HS-5 (cell line): ENCODE measurements around the gene COLGALT1.
"Not testable (repeated sequence)": the region's sequence is repeated elsewhere in the genome, so short reads cannot be mapped to it uniquely, and the experiment has no call there.

ENCODE experiments used
- DNase-seq: peaks from one replicate; pipeline ENCODE4 v3.0.0-alpha.2; 2012; ENCODE audit warnings: low read depth

The COLGALT1 gene

GRCh38 chr19:17555480-17555928 lies at the start of gene COLGALT1:
TSS of gene COLGALT1 (plus strand) at chr19:17555649. CDS start at chr19:17555714, 65 bp downstream.
- DNase-seq, result peak; percentile 82

DNA sequence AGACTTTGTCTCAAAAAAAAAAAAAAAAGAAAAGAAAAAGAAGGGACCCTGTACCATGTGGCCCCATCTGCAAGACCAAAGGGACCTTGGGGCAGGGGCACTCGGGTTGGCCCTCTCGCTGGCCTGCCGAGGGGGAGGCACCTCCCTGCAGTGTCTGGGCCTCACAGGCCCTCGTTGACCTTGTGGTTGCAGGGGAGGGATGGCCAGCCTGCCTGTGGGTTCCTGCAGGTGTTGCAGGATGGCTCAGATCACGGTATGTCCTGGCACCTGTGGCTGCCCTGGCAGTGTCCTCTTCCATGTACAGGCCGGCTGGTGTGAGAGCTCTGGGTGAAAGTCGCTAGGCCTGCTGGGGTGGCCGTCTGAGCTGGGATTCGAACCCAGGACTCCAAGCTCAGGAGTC lies 48.7 kb upstream of the COLGALT1 start:
- DNase-seq, result no peak

DNA sequence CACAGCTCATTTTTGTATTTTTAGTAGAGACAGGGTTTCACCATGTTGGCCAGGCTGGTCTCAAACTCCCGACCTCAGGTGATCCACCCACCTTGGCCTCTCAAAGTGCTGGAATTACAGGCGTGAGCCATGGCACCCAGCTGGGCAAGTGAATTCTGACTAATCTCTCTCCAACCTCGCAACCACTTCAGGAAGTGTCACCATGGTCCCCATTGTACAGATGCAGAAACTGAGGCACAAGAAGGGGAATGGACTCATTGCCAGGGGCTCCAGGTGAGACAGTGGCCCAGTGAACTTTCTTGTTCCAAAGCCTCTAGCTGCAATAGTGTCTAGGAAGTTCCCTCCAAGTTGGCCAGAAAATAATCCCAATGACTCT lies 46.9 kb upstream of the COLGALT1 start:
- DNase-seq, result not testable (repeated sequence)

DNA sequence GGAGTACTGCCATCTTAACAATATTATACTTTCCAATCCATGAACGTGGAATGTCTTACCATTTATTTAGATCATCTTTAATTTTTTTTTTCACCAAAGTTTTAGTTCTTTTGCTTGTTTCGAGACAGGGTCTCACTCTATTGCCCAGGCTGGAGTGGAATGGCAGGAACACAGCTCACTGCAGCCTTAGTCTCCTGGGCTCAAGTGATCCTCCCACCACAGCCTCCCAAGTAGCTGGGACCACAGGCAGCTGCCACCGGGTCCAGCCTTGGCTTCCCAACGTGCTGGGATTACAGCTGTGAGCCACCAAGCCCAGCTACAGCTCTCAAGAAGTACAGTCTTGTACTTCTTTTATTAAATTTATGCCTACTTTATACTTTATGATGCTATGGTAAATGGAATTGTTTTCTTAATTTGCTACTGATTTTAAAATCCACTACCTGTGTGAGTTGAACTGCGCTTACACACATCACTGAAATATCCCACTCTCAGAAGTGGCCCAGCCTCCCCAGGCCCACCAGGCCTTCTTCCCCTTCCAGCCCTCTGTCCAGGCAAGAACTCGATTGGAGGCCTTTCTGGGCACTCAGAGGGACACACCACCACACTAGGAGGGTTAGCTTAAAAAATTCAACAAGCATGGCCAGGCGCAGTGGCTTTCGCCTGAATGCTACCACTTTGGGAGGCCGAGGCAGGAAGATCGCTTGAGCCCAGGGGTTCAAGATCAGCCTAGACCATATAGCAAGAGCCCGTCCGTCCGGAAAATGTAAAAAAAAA lies 45.0 kb upstream of the COLGALT1 start:
- no peak for DNase-seq

GRCh38 chr19:17511724-17512573 lies 43.5 kb upstream of the COLGALT1 start:
- DNase-seq, result peak; percentile 23

- DNase-seq, result no peak
Observed at GRCh38 chr19:17512574-17512939, 42.9 kb upstream of the COLGALT1 start.

GRCh38 chr19:17515408-17516149 lies 39.9 kb upstream of the COLGALT1 start:
- no peak for DNase-seq

DNA sequence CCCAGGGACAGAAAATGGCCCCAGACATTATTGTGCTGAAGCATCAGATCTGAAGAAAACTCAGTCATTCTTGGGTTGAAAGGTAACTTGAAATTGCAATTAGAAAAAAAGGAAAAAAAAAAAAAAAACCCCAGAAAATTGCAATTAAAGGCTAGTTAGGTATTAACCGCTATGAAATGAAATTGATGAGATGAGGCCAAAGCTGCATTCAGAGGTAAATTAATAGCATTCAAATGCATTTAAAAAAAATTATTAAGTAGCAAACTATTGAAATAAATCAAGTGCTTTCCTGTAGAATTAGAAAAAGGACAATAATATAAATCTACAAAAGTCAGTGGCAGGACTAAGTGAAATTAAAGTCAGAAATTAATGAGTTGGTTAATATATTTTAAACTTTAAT lies 37.6 kb upstream of the COLGALT1 start:
- no peak for DNase-seq

- not testable (repeated sequence) for DNase-seq
Observed at GRCh38 chr19:17518654-17519053, 36.8 kb upstream of the COLGALT1 start.

GRCh38 chr19:17519967-17520366 lies 35.5 kb upstream of the COLGALT1 start:
- DNase-seq, result no peak

- DNase-seq, result no peak
Observed at GRCh38 chr19:17520865-17521264, 34.6 kb upstream of the COLGALT1 start.

- DNase-seq, result no peak
Observed at GRCh38 chr19:17522988-17523872, 32.2 kb upstream of the COLGALT1 start.

DNA sequence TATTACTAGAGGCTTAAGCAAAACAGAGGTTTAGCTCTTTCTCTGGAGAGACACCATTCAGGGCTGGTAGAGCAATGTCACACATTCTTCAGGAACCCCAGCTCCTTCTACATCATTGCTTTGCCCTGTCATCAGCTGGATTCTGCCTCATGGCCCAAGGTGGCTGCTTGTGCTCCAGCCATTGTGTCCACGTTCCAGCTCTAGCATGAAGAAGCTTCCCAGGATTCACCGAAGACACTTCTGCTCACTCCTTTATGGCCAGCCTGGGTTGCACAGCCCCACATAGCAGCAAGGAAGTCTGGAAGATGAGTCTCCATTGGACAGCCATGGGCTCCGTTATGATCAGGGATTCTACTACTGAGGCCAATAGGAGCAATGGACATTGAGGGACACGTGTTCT lies 30.8 kb upstream of the COLGALT1 start:
- DNase-seq, result no peak

DNA sequence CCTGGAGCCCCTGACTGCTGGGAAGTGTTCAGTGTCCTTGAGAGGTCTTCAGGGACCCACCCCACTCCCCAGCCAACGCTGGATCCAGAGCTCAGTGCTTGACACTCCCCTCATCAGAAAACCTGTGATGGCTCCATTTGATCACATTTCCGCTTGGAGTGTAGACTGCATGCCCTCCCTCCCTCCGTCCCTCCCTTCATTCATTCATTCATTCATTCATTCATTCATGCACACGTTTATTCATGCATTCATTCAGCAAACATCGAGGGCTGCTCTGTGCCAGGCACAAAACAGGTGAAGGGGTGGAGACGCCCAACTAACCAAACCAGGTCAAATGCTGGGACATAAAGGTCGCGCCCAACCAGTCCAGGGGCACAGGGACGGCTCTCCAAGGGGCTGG lies 30.3 kb upstream of the COLGALT1 start:
- DNase-seq, result no peak

GRCh38 chr19:17526922-17527321 lies 28.5 kb upstream of the COLGALT1 start:
- DNase-seq, result no peak

DNA sequence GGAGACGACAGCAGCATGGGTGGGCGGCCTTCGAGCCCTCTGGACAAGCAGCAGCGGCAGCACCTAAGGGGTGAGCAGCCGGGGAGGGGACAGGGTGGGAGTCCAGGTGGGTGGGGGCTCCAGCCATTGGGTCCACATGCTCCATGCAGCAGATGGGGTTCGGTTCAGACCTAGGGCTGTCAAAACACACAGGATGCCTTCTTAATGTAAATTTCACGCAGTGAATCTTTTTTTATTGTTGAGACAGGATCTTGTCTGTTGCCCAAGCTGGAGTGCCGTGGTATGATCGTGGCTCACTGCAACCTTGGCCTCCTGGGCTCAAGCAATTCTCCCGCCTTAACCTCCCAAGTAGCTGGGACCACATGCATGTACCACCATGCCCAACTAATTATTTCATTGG lies 28.1 kb upstream of the COLGALT1 start:
- no peak for DNase-seq

- DNase-seq, result no peak
Observed at GRCh38 chr19:17528610-17529009, 26.8 kb upstream of the COLGALT1 start.

DNA sequence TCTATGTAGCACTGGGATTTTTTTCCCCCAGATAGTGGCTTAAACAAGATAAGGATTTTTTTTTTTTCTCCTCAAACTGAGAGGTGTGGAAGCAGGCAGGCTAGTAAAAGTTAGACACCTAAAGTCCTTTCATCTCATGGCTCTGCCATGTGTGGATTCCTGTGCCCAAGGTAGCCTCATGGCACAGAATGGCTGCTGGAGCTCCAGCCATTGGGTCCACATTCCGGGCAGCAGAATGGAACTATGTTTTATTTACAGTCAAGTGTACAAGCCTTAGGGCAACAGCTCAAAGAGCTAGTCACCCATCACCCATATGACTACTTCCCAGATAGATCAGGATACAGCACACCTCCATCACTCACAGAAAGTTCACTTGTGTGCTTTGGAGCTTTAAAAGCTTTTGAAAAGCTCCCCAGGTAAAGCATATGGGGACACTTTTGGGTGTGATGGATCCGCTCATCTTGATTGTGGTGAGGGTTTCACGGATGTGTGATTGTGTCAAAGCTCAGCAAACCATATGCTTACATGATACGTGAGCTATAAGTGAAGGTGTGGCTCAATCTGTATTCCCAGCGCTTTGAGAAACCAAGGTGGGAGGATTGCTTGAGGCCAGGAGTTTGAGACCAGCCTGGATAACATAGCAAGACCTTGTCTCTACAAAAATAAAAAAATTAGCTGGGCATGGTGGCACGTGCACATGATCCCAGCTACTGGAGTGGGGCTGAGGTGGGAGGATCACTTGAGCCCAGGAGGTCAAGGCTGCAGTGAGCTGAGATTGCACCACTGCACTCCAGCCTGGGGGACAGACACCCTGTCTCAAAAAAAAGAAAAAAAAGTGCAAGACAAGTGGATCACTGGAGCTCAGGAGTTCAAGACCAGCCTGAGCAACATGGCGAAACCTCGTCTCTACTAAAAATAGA lies 25.9 kb upstream of the COLGALT1 start:
- no peak for DNase-seq

- no peak for DNase-seq
Observed at GRCh38 chr19:17530586-17530985, 24.9 kb upstream of the COLGALT1 start.

GRCh38 chr19:17532116-17532515 lies 23.3 kb upstream of the COLGALT1 start:
- DNase-seq, result no peak
